ENCODE results near the gene CDK5. TPM values are rescaled to one million over a fixed set of nuclear protein-coding genes. Genes with fewer than 3 reads are reported as not detected.
A peak's percentile ranks its signal among the peaks of the same experiment; 100 is the strongest.

Gene CDK5
- polyA plus RNA-seq, 1 donor from 2014 or later, result 11.4 TPM

GRCh38 chr7:151070574-151070960, 12.9 kb upstream of the CDK5 start:
- H3K4me3 Mint-ChIP-seq, result no peak overlapping the region
- H3K9me3 Mint-ChIP-seq, result no peaks in the 10 kb centered on the region
- H3K4me1 Mint-ChIP-seq, result peaks cover 0 to 2% (median 0%) of the 10 kb centered on the region in 3 donors
- H3K27me3 Mint-ChIP-seq, result no peaks in the 10 kb centered on the region
- peaks cover 3% of the 10 kb centered on the region for H3K36me3 Mint-ChIP-seq
- H3K27ac Mint-ChIP-seq, result no peak overlapping the region

DNA sequence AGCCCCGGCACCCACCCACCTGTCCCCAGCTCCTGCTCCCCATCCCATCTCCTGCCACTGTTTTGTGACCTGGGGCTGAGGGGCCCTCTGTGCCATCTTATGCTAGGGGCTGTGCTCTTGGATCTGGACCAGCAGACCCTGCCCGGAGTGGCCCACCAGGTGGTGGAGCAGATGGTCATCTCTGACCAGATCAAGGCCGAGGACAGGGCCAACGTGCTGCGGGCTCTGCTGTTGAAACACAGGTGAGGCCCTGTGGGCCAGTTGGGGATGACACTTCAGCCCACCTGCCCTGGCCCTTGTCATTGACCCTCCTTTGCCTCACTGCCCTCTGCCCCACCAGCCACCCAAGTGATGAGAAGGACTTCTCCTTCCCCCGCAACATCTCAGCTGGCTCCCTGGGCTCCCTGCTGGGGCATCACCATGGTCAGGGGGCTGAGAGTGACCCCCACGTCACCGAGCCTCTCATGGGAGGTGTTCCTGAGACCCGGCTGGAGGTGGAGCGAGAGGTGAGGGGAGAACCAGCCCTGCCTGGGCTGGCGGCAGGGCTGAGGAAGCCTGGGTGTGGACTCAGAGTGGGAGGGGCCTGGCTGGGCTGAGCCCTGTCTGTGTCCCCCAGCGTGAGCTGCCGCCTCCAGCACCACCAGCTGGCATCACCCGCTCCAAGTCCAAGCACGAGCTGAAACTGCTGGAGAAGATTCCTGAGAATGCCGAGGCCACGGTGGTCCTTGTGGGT, 12.3 kb upstream of the CDK5 start:
- Mint-ChIP-seq H3K27ac (no peak overlapping the region), H3K9me3 (no peaks in the 10 kb centered on the region), H3K4me1 (peaks cover 0 to 2% (median 0%) of the 10 kb centered on the region in 3 donors), H3K27me3 (no peaks in the 10 kb centered on the region), H3K4me3 (peak overlapping the region in 1 of 4 donors; percentile 22), H3K36me3 (peaks cover 1% of the 10 kb centered on the region)

- H3K4me3 Mint-ChIP-seq, result no peak overlapping the region
- peaks cover 0 to 2% (median 0%) of the 10 kb centered on the region in 3 donors for H3K4me1 Mint-ChIP-seq
- no peaks in the 10 kb centered on the region for H3K9me3 Mint-ChIP-seq
- no peak overlapping the region for H3K27ac Mint-ChIP-seq
- H3K36me3 Mint-ChIP-seq, result no peaks in the 10 kb centered on the region
- H3K27me3 Mint-ChIP-seq, result no peaks in the 10 kb centered on the region
Observed at GRCh38 chr7:151068069-151068773, 10.5 kb upstream of the CDK5 start.

GRCh38 chr7:151066273-151066974, 8.7 kb upstream of the CDK5 start:
- no peak overlapping the region for H3K27ac Mint-ChIP-seq
- no peaks in the 10 kb centered on the region for H3K27me3 Mint-ChIP-seq
- no peaks in the 10 kb centered on the region for H3K36me3 Mint-ChIP-seq
- H3K9me3 Mint-ChIP-seq, result no peaks in the 10 kb centered on the region
- peaks cover 0 to 5% (median 0%) of the 10 kb centered on the region in 3 donors for H3K4me1 Mint-ChIP-seq
- H3K4me3 Mint-ChIP-seq, result no peak overlapping the region

DNA sequence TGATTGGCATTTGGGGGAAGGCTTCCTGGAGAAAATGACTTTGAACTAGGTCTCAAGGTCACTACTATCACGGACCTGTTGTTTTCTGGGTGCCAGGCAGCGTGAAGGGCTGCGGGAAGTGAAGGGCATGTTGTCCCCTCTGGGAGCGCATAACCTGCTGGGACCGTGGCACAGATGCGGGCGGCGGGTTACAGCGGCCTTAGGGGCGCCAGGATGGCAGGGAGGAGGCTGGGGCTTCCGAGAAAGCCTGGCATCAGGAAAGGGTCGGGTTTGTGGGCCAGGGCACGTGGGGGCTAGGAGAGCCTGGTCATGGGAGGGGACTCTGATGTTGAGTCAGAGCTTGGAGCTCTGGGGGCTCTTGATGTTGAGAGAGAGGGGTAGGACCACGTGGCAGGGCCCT, 7.8 kb upstream of the CDK5 start:
- H3K27ac Mint-ChIP-seq, result no peak overlapping the region

DNA sequence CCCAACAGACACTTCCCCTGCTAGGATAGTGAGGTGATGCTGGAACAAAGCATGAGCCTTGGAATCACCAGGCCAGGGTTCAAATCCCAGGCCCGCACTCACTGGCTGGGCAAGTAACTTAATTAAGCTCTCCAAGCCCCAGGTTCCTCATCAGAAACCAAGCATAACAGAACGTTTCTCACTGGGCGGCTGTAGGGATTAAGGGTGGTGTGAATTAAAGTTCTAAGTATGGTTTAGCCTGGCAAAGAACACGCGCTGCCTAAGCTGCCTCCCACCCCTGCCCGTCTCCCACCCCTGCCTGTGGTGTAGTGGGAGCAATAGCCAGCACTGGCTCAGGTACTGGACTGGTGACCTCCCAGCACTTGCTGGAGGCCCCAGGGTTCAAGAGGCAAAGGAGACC, 7.3 kb upstream of the CDK5 start:
- Mint-ChIP-seq H3K36me3 (no peaks in the 10 kb centered on the region), H3K9me3 (no peaks in the 10 kb centered on the region), H3K4me3 (no peak overlapping the region), H3K4me1 (peaks cover 0 to 6% (median 0%) of the 10 kb centered on the region in 3 donors), H3K27me3 (no peaks in the 10 kb centered on the region), H3K27ac (no peak overlapping the region)

More for the DNA sequence above, 7.8 kb upstream of the CDK5 start:
- Mint-ChIP-seq H3K4me1 (peaks cover 0 to 6% (median 0%) of the 10 kb centered on the region in 3 donors), H3K27me3 (no peaks in the 10 kb centered on the region), H3K4me3 (no peak overlapping the region), H3K36me3 (no peaks in the 10 kb centered on the region), H3K9me3 (no peaks in the 10 kb centered on the region)

GRCh38 chr7:151064454-151064853, 6.8 kb upstream of the CDK5 start:
- Mint-ChIP-seq H3K36me3 (no peaks in the 10 kb centered on the region), H3K9me3 (no peaks in the 10 kb centered on the region), H3K4me3 (no peak overlapping the region), H3K27ac (no peak overlapping the region), H3K27me3 (no peaks in the 10 kb centered on the region), H3K4me1 (peaks cover 0 to 6% (median 0%) of the 10 kb centered on the region in 3 donors)

DNA sequence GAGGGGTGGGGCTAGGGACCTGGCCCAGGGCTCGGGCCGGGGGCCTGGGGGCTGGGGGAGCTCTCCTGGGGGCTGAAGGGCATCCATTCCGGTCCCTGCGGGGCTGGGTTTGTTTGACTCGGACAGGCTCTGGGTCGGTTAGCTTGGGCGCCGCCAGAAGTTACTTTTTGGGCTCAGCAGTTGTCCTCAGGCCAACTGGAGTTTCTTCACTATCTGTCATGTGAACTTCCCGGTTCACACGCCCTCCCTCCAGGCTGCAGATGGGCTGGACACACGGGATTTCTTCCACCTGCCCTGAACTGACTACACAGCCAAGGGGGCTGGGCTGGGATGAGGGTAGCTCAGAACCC, 5.5 kb upstream of the CDK5 start:
- H3K36me3 Mint-ChIP-seq, result no peaks in the 10 kb centered on the region
- H3K27me3 Mint-ChIP-seq, result no peaks in the 10 kb centered on the region
- no peaks in the 10 kb centered on the region for H3K9me3 Mint-ChIP-seq
- peak overlapping the region in 1 of 3 donors; percentile 86 for H3K27ac Mint-ChIP-seq
- no peak overlapping the region for H3K4me3 Mint-ChIP-seq
- peaks cover 4 to 5% (median 4%) of the 10 kb centered on the region in 3 donors for H3K4me1 Mint-ChIP-seq

GRCh38 chr7:151062399-151063211, 4.9 kb upstream of the CDK5 start:
- H3K4me3 Mint-ChIP-seq, result no peak overlapping the region
- peaks cover 4 to 9% (median 5%) of the 10 kb centered on the region in 3 donors for H3K4me1 Mint-ChIP-seq
- no peaks in the 10 kb centered on the region for H3K36me3 Mint-ChIP-seq
- no peaks in the 10 kb centered on the region for H3K27me3 Mint-ChIP-seq
- H3K27ac Mint-ChIP-seq, result no peak overlapping the region
- H3K9me3 Mint-ChIP-seq, result no peaks in the 10 kb centered on the region

- Mint-ChIP-seq H3K27ac (no peak overlapping the region), H3K4me3 (peak overlapping the region in 2 of 4 donors; percentile 23 to 99), H3K27me3 (no peaks in the 10 kb centered on the region), H3K36me3 (no peaks in the 10 kb centered on the region), H3K4me1 (peaks cover 9% of the 10 kb centered on the region in 3 donors), H3K9me3 (no peaks in the 10 kb centered on the region)
Observed at GRCh38 chr7:151062111-151062398, 4.4 kb upstream of the CDK5 start.

- Mint-ChIP-seq H3K36me3 (no peaks in the 10 kb centered on the region), H3K27me3 (no peaks in the 10 kb centered on the region), H3K27ac (no peak overlapping the region), H3K9me3 (no peaks in the 10 kb centered on the region), H3K4me1 (peaks cover 9 to 11% (median 9%) of the 10 kb centered on the region in 3 donors), H3K4me3 (peak overlapping the region in 2 of 4 donors; percentile 51 to 99)
Observed at GRCh38 chr7:151061213-151062110, 3.8 kb upstream of the CDK5 start.

- H3K4me1 Mint-ChIP-seq, result peaks cover 9 to 11% (median 9%) of the 10 kb centered on the region in 3 donors
- peak overlapping the region; percentile 10 to 96 (median 23) for H3K27ac Mint-ChIP-seq
Observed at GRCh38 chr7:151060416-151061212, 2.9 kb upstream of the CDK5 start.

DNA sequence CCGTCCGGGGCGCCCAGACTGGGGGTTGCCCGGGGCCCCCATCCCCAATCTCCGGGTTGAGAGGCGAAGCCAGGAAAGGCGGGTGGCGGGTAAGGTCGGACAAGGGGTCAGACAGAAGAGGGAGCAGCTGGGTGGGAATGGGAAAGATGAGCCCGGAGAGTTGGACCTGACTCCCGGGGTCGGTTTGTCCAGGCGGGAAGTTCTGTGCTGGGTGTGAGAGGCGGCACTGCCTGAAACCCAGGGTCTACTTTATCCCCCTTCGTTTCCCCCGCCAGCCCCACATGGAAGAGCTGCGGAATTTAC, 2.4 kb upstream of the CDK5 start:
- Mint-ChIP-seq H3K4me3 (peak overlapping the region; percentile 89 to 99 (median 98)), H3K36me3 (no peaks in the 10 kb centered on the region), H3K27ac (peak overlapping the region; percentile 23 to 96 (median 31)), H3K27me3 (no peaks in the 10 kb centered on the region), H3K9me3 (no peaks in the 10 kb centered on the region), H3K4me1 (peaks cover 9 to 11% (median 9%) of the 10 kb centered on the region in 3 donors)

More at GRCh38 chr7:151060416-151061212, 2.9 kb upstream of the CDK5 start:
- Mint-ChIP-seq H3K4me3 (peak overlapping the region; percentile 89 to 99 (median 98)), H3K9me3 (no peaks in the 10 kb centered on the region), H3K27me3 (no peaks in the 10 kb centered on the region), H3K36me3 (no peaks in the 10 kb centered on the region)
